ENCODE results near the gene XAGE5.

XAGE5 gene

DNA sequence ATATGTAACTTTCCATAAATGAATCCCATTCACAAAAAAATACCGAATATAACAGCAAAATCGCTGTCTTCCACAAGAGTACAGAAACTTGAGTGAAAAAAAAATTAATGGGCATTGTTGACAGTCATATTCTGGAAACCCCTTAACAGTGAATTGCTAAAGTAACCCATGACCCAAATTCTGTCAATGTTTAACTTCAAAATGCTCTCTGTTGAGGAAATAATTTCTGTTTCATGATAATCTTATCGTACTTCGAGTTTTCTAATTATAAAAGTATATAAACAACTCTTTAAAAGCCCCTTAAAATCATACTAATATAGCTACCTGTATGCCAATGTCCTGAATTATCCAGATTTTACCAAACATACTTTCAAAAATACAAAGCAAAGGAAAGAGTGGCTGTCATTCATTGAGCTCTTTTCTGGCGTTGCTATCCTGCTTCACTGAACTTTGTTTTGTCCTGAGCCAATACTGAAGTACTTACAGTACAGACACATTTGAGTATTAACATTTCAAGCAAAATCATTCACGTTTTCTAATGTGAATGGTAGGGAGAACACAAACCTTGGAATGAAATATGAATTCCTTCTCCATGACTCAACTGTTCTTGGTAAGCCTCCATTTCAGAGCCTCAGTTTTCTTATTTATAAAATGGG, 54.4 kb downstream of the XAGE5 start:
- H3K4me1 ChIP-seq, result no peaks in the 10 kb centered on the region
- no peaks in the 10 kb centered on the region for H3K36me3 ChIP-seq (replicated peaks)
- H3K4me3 ChIP-seq, result no peak overlapping the region
- DNase-seq (ENCODE audit: low spot score in 2 of 2), result no peak
- no peaks in the 10 kb centered on the region for H3K9me3 ChIP-seq
- in situ Hi-C loops (cut with MboI; ENCODE audit: low sequenced_read_pairs), result loop anchor here (25.0 kb wide), 1 partner anchor 278 kb away; no protein-coding TSS in a partner anchor
- H3K27me3 ChIP-seq (ENCODE audit: low read depth), result peaks cover 23% of the 10 kb centered on the region

Measured in HAP-1 (cell line).